HG03575 (cell line): ENCODE data around the gene POTEB3.
"Not testable (repeated sequence)": the region's sequence is repeated elsewhere in the genome, so short reads cannot be mapped to it uniquely, and the experiment has no call there.

Experiments used
- ATAC-seq: cut with Tn5 transposase; IDR thresholded peaks from one replicate; pipeline ENCODE4 v1.9.1; 2021; ENCODE audit not compliant: unreplicated experiment, insufficient number of reproducible peaks, low FRiP score; ENCODE audit errors: extremely low read depth

Gene POTEB3

GRCh38 chr15:21440399-21440798 lies at the start of gene POTEB3:
POTEB3 (minus strand) TSS chr15:21440499; CDS start chr15:21440011, 488 bp downstream.
- ATAC-seq = not testable (repeated sequence)

GRCh38 chr15:21453683-21454082 lies 13.4 kb upstream of the POTEB3 start:
- ATAC-seq = not testable (repeated sequence)

DNA sequence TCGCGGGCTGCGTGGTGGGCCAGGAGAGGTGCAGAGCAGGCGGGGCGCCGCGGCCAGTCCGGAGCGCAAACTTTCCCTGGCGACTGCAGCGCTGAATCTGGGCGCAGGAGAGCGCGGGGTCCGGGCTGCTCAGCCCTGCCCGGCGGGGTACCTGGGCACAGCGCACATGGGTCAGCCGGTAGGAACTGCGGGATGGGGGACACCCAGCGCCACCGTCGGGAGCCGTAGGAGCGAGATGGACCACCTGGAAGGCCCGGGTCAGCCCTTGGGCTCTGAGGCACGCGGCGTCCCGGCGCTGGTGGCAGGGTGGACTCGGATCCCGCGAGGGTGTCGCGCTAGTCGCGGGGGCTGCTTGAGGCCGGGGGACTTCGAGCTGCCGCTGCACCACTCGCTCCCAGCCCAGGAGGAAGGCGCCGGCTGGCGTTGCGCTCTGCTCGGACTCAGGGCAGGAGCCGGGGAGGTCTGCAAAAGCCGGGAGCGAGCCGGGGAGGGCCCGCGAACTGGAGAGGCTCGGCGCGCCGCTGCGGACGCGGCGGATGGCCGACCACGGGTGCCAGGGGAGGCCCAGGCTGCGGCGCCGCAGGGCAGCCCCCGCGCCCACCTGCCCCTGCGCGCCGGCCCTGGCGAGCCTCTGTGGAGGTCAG lies 11.7 kb upstream of the POTEB3 start:
- not testable (repeated sequence) for ATAC-seq

DNA sequence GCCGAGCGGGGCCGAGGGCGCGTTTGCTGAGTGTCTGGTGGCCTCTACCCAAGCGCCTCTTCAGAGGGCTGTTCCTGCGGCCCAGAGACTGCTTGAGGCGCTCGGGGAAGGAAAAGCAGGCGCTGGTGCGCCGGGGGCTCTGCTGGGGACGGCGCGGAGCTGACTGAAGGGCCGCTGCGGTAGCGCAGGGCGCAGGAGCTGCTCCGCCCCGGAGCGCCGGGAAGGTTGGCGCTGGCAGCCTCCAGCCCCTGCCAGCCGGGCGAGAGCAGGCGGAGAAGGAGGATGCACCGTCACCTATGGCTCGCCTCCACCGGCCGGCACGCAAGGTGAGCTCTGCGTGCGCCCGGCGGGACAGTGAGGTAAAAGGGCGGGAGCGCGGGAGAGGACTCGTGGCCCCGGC lies 11.2 kb upstream of the POTEB3 start:
- ATAC-seq = not testable (repeated sequence)

GRCh38 chr15:21407366-21407765 lies 32.9 kb downstream of the POTEB3 start:
- ATAC-seq = not testable (repeated sequence)

- ATAC-seq = not testable (repeated sequence)
Measured at GRCh38 chr15:21401531-21401930, 38.8 kb downstream of the POTEB3 start.

DNA sequence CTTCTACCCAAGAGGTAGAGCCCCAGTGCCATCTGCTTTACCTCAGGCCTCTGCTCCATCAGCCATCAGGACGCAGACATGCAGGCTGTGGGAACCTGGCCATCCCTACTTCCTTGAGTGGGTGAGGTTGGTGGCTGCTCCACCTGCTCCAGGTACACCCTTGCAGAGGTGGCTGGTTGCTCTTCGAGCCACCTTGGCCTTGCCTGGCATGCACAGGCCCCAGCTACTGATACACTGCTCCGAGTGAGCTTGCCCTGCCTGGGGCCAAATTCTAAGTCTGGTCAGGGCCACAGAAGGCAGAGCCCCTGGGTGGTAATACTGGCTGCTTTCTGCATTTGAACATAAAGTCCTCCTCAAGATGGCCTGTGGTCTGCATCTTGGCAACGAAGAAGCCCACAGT lies 41.2 kb downstream of the POTEB3 start:
- ATAC-seq = not testable (repeated sequence)

GRCh38 chr15:21398511-21398910 lies 41.8 kb downstream of the POTEB3 start:
- not testable (repeated sequence) for ATAC-seq

GRCh38 chr15:21397656-21398055 lies 42.6 kb downstream of the POTEB3 start:
- ATAC-seq = not testable (repeated sequence)

- ATAC-seq = not testable (repeated sequence)
Measured at GRCh38 chr15:21397186-21397585, 43.1 kb downstream of the POTEB3 start.

- ATAC-seq = not testable (repeated sequence)
Measured at GRCh38 chr15:21385961-21386360, 54.3 kb downstream of the POTEB3 start.

DNA sequence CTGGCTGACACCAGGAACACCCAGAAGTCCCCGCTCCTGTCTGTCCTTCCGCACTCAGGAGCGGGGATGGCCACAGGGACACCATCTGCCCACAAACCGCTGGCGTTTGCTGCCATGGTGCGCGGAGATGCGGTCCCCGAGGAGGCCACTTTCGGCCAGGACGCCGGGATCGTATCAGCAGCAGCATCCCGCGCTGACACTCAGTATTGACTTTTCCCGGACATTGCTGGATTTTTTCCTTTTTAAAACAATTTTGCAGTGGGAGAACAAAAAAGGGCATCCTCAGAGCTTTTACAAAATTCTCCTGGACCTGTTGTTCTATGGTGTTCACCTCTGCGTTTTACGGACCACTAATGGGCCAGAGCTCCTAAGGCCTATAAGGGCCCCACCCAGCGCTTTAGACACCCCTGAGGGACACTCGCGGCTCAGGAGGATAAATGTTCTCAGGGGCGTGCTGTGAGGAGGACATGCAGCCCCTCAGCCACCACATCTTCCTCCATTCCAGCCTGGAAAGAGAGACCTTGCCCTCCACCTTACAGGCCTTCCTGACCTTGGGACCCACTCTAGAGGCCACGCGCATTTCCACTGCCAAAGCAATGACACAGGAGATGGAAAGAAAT lies 56.3 kb downstream of the POTEB3 start:
- not testable (repeated sequence) for ATAC-seq

DNA sequence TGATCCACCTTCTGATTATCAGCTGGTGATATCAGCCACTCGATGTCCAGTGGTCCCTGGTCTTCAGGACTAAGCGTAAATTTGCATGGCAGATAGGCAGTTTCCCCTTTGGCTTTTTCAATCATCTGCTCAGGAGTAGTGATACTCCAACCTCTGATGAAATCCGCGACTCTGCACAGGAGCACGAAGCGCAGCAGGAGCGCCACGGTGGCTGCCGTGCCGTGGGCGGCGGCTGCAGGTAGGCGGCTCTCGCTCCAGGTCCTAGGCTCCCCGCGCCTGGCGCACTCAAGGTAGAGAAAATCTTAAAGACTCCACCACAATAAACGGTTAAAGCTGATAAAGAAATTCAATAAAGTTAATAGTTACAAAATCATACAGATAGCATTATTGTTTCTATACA lies 66.6 kb downstream of the POTEB3 start:
- not testable (repeated sequence) for ATAC-seq

DNA sequence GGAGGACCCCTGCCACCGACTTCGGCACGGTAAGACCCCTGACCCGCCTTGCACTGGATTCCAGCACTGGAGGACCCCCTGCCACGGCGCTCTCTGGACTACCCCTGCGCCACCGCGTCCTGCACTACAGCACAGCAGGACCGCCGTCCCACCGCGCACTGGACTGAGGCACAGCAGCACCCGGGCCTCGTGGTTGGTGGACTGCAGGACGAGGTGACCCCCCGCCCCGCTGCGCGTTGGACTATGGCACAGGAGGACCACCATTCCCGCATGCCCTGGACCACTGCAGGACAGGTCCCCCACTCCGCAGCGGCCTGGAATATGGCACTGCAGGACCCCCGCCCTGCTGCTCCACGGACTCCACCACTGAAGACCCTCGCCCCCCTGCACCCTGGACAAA lies 71.1 kb downstream of the POTEB3 start:
- ATAC-seq = not testable (repeated sequence)

- not testable (repeated sequence) for ATAC-seq
Measured at GRCh38 chr15:21368625-21369024, 71.7 kb downstream of the POTEB3 start.
